DND-41 (cell line): ENCODE measurements around the gene NCAPD3.

Experiments used
- ATAC-seq: fragments of 200-7000 bp; cut with Tn5 transposase; 3 replicates; pipeline ENCODE4 v1.9.1; 2021; ENCODE audit warnings: low read depth; ENCODE audit not compliant: insufficient read depth
- DNase-seq: peaks from one replicate; pipeline ENCODE4 v3.0.0-alpha.2; 2020
- H2AFZ ChIP-seq: 2 replicates; pipeline ENCODE4 v1.6.0; 2012; ENCODE audit warnings: low read depth, low read length
- H3K27ac ChIP-seq: 2 replicates; pipeline ENCODE4 v1.5.1; 2012; ENCODE audit warnings: low read length, inconsistent platforms
- H3K27me3 ChIP-seq: fragments of 200-600 bp; sonication (generic); 2 replicates; pipeline ENCODE4 v1.6.0; 2012; ENCODE audit warnings: low read length, mild to moderate bottlenecking, inconsistent platforms; ENCODE audit not compliant: insufficient read depth, poor library complexity
- H3K36me3 ChIP-seq: 2 replicates; pipeline ENCODE4 v1.5.1; 2012; ENCODE audit warnings: low read length, inconsistent platforms; ENCODE audit not compliant: insufficient read depth
- H3K4me1 ChIP-seq: 2 replicates; pipeline ENCODE4 v1.5.1; 2012; ENCODE audit warnings: mild to moderate bottlenecking, low read length; ENCODE audit not compliant: insufficient read depth
- H3K4me2 ChIP-seq: 2 replicates; pipeline ENCODE4 v1.6.0; 2012; ENCODE audit warnings: mild to moderate bottlenecking, moderate library complexity, low read length, inconsistent platforms; ENCODE audit not compliant: insufficient read depth
- H3K4me3 ChIP-seq, 2 experiments: fragments of 200-600 bp in 1 of 2; shearing (Covaris generic) in 1 of 2; 2 replicates each; pipeline ENCODE4 v1.5.1; 2012 to 2016; ENCODE audit warnings: inconsistent platforms in 2 of 2, low read length in 2 of 2, mild to moderate bottlenecking in 2 of 2, low read depth in 1 of 2, moderate library complexity in 1 of 2
- H3K79me2 ChIP-seq: 2 replicates; pipeline ENCODE4 v1.6.0; 2012; ENCODE audit warnings: low read length, inconsistent platforms; ENCODE audit not compliant: insufficient read depth
- H3K9ac ChIP-seq: 2 replicates; pipeline ENCODE4 v1.6.0; 2012; ENCODE audit warnings: low read depth, mild to moderate bottlenecking, inconsistent platforms, low read length, moderate library complexity
- H3K9me3 ChIP-seq: 2 replicates; pipeline ENCODE4 v1.5.1; 2012; ENCODE audit warnings: low read length, moderate library complexity, mild to moderate bottlenecking, inconsistent platforms; ENCODE audit not compliant: insufficient read depth, severe bottlenecking
- H4K20me1 ChIP-seq: 2 replicates; pipeline ENCODE4 v1.6.0; 2012; ENCODE audit warnings: low read length; ENCODE audit not compliant: insufficient read depth
- CTCF ChIP-seq: IDR thresholded peaks from 2 replicates; pipeline ENCODE4 v1.5.1; 2012; ENCODE audit warnings: borderline replicate concordance, low read length, moderate library complexity, mild to moderate bottlenecking; ENCODE audit not compliant: poor library complexity, severe bottlenecking; ENCODE audit errors: extremely low read depth
- EZH2 ChIP-seq: IDR thresholded peaks from 3 replicates; pipeline ENCODE4 v1.6.1; 2012; ENCODE audit warnings: borderline replicate concordance, low read depth, mild to moderate bottlenecking, moderate library complexity, low read length, inconsistent platforms; ENCODE audit not compliant: severe bottlenecking

Gene NCAPD3

GRCh38 chr11:134228625-134229024, 4.9 kb upstream of the NCAPD3 start:
- Histone ChIP-seq H3K9me3 (no peaks in the 10 kb centered on the region), H3K27ac (no peak overlapping the region), H3K36me3 (peaks cover 54% of the 10 kb centered on the region), H3K27me3 (no peaks in the 10 kb centered on the region), H3K79me2 (peaks cover 95% of the 10 kb centered on the region), H3K4me2 (peak overlapping the region; percentile 37; the same call in 1 of the 2 replicates), H2AFZ (no peak overlapping the region), H3K4me1 (peaks cover 47% of the 10 kb centered on the region), H3K4me3 (no peak overlapping the region), H4K20me1 (peaks cover 48% of the 10 kb centered on the region), H3K9ac (no peak overlapping the region)
- DNase-seq (peak; percentile 50), ATAC-seq (peak; percentile 14; the same call in 1 of the 3 replicates)
- TF ChIP-seq EZH2 (no peak), CTCF (no peak)

DNA sequence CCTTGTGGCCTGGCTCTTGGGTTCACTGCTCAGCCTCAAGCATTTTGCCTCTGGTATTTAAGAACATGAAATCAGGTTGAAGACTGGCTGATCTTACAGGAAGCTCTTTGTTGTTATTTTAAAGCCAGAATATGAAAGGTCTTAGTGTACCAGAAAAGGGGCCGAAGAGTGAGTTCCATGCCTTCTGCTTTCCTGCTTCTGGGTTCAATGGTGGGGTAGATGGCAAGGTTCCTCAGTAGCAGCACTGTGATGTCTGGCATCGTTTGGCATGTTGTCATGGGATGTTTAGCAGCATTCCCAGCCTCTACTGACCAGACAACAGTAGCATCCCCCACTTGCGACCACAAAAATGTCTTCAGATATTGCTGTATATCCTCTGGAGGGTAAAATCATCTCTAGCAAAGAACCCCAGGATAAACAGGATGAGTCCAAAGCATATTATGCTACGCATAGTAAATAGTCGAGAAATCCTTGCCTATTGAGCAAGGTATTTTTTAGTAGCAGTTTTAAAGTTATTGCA, 3.1 kb upstream of the NCAPD3 start:
- ATAC-seq (no peak), DNase-seq (no peak)
- peaks cover 96% of the 10 kb centered on the region for H3K79me2 ChIP-seq
- no peak overlapping the region for H2AFZ ChIP-seq
- peak overlapping the region; percentile 83 for H3K9ac ChIP-seq
- H3K4me3 ChIP-seq = peak overlapping the region in 1 of 2 experiments; percentile 91; a peak in 2 of 4 replicates
- peak overlapping the region; percentile 95 for H3K4me2 ChIP-seq
- no peaks in the 10 kb centered on the region for H3K9me3 ChIP-seq
- peaks cover 54% of the 10 kb centered on the region for H3K36me3 ChIP-seq
- peaks cover 49% of the 10 kb centered on the region for H4K20me1 ChIP-seq
- peaks cover 58% of the 10 kb centered on the region for H3K4me1 ChIP-seq
- peak overlapping the region; percentile 72 for H3K27ac ChIP-seq
- no peaks in the 10 kb centered on the region for H3K27me3 ChIP-seq
- no peak for TF ChIP-seq EZH2
- no peak for TF ChIP-seq CTCF

DNA sequence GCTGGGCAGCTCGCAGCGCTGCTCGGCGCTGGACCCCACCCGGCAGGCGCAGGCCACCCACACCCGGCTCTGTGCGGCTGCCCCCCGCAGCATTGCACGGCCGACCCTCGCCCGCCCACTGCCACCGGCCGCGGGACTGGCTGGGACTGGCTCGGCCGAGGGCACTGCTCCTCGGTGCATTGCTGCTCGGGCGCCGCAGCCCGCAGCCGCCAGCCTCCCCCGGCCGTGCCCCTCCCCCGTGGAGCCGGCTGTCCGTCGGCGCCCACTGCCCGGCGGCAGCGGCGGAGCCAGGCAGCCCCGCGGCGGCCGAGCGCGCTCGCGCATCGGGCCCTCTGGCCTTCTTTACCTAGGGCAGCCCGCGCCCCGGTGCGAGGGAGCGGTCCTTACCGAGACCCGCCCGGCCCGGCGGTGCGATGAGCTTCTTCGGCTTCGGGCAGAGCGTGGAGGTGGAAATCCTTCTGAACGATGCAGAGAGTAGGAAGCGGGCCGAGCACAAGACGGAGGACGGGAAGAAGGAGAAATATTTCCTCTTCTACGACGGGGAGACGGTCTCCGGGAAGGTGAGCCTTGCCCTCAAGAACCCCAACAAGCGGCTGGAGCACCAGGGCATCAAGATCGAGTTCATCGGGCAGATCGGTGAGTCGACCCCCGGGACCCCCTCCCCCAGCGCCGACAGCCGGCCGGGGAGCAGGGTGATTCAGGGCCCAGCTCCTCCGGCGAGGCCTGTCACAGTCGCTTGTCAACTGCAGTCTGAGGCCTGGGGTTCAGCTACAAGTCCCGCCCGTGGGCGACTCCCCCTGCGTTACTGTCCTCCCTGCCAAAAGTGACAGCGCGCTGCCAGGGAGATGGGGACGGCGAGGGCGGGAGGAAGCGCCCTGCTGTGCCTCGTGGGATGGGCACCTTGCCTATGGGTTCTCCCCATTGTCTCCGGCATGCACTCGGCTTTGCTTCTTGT, 1.2 kb upstream of the NCAPD3 start:
- Histone ChIP-seq H3K27ac (peak overlapping the region; percentile 72), H2AFZ (peak overlapping the region; percentile 67), H3K36me3 (peaks cover 53% of the 10 kb centered on the region), H3K9me3 (no peaks in the 10 kb centered on the region), H3K79me2 (peaks cover 96% of the 10 kb centered on the region), H3K4me2 (peak overlapping the region; percentile 95), H3K4me1 (peaks cover 73% of the 10 kb centered on the region), H3K9ac (peak overlapping the region; percentile 83), H4K20me1 (peaks cover 40% of the 10 kb centered on the region), H3K27me3 (no peaks in the 10 kb centered on the region), H3K4me3 (peak overlapping the region; percentile 76 to 91)
- no peak for TF ChIP-seq CTCF
- TF ChIP-seq EZH2 = no peak
- ATAC-seq (peak; percentile 47), DNase-seq (peak; percentile 77)
